OCI-LY7 (cell line): ENCODE measurements around the gene WNT2.

ENCODE experiments used
- CTCF ChIP-seq: fragments of 200-600 bp; sonication (generic); conservative IDR thresholded peaks from 2 replicates; pipeline ENCODE4 v1.5.1; 2014; ENCODE audit warnings: mild to moderate bottlenecking, antibody characterized with exemption, low read length, moderate library complexity, mixed read lengths
- EZH2phosphoT487 ChIP-seq: fragments of 200-600 bp; sonication (generic); IDR thresholded peaks from 2 replicates; pipeline ENCODE4 v1.6.1; 2018; ENCODE audit warnings: low read depth, borderline replicate concordance, mild to moderate bottlenecking, mixed run types, antibody characterized with exemption, low read length, moderate library complexity, mixed read lengths

DNA sequence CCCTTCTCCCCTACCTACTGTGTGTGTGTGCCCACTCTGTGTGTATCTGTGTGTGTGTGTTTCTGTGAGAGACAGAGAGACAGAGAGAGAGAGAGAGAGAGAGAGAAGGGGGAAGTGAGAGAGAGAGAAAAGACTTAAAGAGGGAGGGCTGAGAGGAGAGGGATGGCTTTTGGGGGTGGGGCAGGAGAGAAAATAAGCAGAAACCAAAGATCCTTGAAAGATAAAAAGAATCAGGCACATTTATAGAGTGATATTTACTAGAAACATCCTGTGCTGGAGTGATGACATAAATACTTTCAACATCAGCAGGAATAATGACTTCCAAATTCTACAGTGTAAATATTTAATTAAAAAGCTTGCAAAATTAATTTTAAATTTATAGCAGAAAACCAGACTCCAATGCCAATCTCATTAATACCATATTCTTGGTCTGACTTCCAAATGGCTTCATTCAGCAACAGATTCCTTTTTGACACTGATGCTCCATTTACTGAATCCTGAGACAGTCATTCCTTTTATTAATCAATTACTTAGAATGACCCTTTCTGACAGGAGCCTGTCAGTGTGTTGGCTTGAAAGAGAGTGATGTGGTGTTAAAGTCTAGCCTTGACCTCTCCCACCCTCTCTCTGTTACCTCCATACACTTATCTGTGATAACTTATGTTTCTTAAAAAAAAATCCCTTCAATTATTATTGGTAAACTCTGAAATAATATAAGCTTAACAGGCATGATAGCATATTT is 41.7 kb upstream of the WNT2 start:
- no peak for TF ChIP-seq CTCF
- no peak for TF ChIP-seq EZH2phosphoT487
